Panc1 (cell line): ENCODE results near the gene RALGPS2.

ENCODE experiments used
- POLR2AphosphoS5 ChIP-seq: IDR thresholded peaks from 2 replicates; pipeline ENCODE4 v1.6.1; 2012; ENCODE audit warnings: mild to moderate bottlenecking, low read depth, low read length, moderate library complexity
- TF ChIP-seq, protein P1 (sequence below): fragments of 450-650 bp; IDR thresholded peaks from 2 replicates; pipeline ENCODE4 v1.5.1; 2017; ENCODE audit warnings: mild to moderate bottlenecking

DNA sequence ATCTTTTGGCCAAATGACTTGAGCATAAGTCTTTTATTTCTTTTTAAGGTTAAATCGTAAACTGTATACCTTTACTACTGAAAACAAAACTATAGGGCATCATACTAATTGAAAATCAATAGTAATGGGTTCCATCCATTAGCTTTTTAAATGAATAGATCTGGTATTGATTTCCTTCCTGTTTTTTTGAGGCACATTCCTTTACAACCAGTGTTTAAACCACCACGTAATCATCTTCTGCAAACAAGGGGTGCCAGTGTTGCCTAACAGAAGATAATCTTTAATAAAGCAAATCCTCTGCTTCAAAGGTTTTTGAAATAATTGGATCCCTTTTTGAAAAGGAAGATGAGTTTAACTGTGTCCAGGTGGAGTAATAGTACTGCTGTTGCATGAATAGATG lies 194.5 kb downstream of the RALGPS2 start:
- TF ChIP-seq POLR2AphosphoS5 = no peak
- TF ChIP-seq, protein P1, sequence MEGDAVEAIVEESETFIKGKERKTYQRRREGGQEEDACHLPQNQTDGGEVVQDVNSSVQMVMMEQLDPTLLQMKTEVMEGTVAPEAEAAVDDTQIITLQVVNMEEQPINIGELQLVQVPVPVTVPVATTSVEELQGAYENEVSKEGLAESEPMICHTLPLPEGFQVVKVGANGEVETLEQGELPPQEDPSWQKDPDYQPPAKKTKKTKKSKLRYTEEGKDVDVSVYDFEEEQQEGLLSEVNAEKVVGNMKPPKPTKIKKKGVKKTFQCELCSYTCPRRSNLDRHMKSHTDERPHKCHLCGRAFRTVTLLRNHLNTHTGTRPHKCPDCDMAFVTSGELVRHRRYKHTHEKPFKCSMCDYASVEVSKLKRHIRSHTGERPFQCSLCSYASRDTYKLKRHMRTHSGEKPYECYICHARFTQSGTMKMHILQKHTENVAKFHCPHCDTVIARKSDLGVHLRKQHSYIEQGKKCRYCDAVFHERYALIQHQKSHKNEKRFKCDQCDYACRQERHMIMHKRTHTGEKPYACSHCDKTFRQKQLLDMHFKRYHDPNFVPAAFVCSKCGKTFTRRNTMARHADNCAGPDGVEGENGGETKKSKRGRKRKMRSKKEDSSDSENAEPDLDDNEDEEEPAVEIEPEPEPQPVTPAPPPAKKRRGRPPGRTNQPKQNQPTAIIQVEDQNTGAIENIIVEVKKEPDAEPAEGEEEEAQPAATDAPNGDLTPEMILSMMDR = no peak
